HG03108 (cell line): ENCODE results near the gene POU2F3.

Experiments
- ATAC-seq: cut with Tn5 transposase; IDR thresholded peaks from one replicate; pipeline ENCODE4 v1.9.1; 2021; ENCODE audit warnings: moderate library complexity; ENCODE audit not compliant: unreplicated experiment

Gene POU2F3

DNA sequence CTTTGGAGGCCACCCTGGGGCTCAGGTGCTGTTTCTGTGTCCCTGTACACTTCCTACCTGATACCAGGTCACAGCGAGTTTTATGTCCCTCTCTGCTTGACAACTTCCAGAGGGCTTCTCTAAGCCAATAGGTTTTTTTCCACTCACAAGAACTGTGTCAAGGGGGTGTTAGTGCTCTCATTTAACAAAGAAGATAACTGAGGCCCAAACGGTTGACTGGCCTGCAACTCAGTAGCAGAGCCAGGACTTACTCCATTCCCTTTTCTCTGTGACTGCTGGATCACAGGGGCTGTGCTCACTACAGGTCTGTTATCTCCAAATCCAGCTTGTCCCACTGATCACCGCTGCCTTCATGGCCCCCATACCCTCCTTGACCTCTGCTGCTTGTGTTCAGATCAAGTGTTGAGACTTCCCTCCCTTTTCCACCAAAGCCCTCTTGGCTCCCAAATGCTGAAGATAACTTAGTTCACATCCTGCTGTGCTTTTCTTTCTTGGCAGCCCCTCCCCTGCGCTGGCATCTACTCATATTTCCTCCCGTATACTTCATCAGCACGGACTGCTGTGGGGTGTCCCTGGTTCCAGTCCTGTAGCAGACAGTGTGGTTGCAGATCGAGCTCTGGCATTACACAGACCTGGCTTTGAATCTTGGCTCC is 41.3 kb downstream of the POU2F3 start:
- ATAC-seq: no peak

GRCh38 chr11:120283124-120283523 is 43.2 kb downstream of the POU2F3 start:
- ATAC-seq: no peak

DNA sequence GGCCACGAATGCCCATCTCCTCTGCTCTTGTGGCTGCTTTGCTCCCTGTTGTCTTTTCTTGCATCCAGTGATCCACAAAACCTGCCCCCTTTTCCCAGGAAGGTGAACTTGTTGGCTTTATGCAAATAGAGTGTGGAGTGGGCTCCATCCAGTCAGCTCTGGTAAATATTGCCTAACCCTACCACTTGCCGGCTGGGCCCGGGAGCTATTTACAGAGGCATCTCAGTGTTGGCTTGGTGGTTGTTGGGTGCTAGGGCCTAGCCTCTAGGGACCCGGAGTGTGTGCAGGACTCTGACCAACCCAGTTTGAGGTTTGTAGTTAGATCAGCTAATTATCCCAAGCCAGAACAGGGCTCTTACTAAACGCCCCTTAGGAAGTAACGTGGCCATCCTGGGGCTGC is 44.3 kb downstream of the POU2F3 start:
- ATAC-seq: no peak

DNA sequence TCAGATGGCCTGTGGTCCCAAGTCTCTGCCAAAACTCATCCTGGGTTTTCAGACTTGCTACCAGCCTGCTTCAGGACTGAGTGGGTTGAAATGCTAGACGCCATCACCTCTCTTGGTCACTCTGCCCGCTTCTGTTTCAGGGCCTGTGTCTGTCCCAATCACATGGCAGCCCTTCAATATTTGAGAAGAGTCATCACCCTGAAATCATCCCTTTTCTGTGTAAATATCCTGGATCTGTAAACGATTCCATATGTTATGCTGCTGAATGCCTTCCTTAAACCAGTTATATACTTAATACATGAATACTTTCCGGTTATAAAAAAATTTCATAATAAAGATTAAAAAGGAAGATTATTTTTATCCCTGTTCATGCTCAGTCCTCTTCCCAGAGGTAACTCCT is 45.3 kb downstream of the POU2F3 start:
- no peak for ATAC-seq

DNA sequence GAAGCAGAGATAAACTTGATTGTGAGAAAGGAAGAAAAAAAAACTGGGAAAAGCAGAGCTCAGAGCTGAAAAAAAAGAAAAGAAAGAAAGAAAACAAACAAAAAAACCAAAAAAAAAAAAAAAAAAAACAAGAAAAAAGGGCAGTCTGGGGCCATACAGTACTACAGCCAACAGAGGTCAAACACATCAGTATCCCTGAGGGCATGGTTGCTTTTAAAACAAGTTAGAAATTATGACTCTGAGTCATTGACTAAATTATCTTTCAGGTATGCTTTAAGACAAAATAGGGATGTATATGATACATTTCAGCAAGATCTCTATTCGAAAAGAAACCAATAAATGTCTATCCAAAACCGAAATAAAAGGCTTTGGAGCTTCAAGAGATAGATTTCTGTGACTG is 48.1 kb downstream of the POU2F3 start:
- ATAC-seq: no peak

DNA sequence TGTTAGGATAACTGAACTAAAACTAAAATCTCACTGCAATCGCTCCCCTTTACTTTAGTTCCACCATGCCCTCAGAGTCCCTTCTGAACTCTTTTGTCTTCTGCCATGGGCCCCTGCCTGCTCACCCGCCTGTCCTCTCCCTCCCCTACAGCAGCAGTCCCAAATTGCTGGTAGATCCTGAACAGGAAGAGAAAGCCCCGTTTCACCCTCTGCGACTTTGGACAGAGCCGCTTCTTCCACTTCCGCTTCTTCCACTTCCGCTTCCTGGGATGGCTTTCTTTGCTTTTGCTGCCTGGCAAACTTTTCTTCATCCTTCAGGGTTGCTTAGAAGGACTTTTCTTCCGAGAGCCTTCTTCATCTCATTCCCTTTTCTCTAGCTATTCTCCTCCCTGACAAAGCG is 49.5 kb downstream of the POU2F3 start:
- ATAC-seq: no peak

DNA sequence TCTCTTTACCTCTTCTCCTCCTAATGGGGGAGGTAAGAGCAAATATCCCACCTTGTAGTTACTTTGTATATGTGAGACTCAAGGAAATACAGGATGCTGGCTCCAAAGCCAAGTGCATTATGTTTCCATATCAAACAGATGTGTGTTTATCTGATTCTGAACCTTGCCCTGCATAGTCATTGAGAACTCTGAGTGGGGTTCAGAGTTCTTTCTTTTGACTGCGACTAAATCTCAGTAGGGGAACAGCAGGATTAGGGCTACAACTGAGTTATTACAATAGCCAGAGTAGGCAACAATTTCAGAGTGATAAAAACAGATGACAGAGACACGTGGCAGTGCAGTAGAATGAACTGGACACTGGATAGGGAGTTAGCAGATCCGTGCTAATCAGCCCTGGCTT is 51.0 kb downstream of the POU2F3 start:
- no peak for ATAC-seq

DNA sequence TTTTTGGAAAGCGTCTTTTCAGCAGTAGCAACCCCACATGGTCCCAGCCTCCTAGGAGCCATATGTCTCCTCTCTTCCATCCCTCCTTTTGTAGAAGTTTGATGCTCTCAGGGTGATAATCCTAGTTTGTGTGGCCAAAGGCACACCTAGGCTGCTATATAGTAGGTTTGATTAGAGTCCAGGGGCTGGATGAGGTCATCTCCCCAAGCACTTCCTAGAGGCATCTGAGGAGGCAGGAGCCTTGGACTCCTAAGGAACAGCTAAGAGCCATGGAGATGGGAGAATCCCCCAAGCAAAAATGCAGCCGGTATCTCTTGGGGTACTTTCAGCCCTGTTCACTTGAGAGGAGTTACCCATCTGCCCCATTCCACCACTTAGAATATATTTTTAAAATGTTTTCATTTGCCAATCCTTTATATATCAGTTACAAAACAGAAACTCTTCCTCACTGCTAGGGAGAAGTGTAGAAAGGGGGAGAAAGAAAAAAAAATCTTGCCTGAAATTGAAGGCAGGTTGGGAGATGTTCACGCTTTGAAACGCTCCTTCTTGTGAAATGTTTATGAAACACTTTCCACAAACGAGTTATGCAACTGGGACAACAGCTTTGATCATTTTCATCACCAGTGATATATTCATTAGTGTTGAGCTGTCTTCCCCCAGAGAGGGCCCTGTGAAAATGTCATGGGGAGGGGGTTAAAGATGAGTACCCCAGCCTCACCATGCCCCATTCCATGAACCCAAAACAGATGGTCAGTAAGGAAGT is 53.3 kb downstream of the POU2F3 start:
- ATAC-seq: no peak

DNA sequence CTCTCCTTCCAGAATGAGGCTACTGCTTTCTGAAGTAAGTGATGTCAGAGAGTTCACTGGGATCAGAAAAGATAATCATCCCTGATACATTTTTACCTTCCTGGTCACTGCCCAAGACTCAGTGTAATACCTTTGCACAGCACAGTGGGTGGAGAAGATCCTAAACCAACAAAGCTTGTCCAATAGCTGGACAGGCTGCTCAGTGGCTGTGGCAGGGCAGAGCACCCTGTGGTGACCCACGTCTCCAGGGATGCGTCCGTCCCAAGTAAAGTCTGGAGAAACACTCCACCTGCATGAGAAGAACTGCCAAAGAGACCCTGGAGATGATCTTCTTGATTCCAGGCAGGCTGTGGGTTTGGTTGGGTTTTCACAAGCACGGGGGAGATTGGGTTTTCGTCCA is 54.2 kb downstream of the POU2F3 start:
- no peak for ATAC-seq

DNA sequence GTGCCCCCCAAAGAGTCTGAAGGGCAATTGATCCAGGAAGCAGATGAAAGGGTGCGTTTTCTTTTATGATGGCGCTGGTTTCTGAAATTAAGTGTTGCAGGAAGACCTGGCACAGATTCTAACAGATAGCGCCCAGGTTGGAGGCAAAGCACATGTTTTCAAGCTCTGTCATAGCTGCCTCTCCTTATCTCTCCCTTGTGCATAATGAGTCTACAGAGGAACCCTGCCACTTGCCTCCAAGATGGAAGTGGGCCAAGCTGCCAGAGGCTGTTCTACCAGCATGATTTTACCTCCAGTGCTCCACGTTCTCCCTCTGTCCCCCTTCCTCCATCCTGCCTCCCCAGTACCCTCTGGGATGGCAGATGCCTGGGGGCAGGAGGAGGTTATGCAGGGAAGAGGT is 55.2 kb downstream of the POU2F3 start:
- ATAC-seq: no peak

DNA sequence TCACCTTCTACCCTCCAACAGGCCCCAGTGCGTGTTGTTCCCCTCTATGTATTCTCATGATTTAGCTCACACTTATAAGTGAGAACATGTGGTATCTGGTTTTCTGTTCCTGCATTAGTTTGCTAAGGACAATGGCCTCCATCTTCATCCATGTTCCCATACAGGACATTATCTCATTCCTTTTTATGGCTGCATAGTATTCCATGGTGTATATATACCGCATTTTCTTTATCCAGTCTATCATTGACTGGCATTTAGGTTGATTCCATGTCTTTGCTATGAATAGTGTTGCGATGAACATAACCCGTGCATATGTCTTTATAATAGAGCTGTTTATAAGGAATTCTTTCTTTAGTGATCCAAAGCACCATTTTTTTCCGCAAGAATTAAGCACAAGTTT is 56.6 kb downstream of the POU2F3 start:
- no peak for ATAC-seq

DNA sequence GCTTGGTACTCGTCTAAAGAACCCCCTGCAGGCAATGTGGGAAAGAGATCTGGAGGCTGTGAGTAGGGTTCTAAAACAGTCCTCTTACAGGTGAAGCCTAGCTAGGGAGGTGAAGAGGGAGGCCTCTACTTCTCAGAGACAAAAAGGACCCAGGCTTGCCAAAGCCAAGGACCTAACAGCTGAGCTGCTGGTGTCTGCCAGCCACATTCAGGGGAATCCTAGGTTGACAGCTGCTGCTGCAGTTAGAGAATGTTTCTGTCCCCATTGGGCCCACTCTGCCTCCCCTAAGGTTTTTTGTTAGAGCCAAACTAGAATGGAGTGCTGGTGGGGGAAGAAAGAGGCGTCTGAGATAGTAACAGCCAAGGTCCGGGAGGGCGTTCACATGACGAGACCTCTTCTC is 58.5 kb downstream of the POU2F3 start:
- no peak for ATAC-seq

GRCh38 chr11:120302001-120302805 is 62.3 kb downstream of the POU2F3 start:
- no peak for ATAC-seq

DNA sequence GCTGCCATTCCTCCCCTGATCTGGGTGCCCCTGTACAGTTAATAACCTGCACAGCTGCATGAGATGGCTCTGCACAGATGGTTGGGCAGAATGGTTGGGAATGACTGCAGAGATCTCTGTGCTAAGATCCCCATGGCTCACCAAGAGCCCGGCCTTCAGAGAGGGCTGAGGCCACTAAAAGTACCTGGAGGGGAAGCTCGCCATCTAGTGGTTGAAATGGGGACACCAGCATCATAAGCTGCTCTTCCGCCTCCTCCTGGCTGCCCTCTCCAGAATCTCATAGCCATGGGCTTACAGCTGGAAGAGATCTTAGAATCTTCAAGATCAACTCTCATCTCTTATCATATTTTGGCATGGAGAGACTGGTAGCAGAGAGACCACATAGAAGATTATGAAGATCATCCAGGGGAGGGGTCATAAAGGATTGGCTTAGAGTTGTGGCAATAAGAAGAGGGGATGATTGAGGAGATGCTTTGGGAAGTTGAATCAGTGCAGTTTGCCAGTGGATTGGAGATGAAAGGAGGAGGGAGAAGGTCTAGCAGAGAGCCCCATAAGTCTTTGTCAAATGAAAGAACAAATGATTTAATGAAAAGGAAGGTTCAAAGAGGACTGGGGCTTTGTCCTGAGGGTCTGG is 63.2 kb downstream of the POU2F3 start:
- ATAC-seq: no peak

- no peak for ATAC-seq
These were observed 64.6 kb downstream of the POU2F3 start for GRCh38 chr11:120304526-120304925.

DNA sequence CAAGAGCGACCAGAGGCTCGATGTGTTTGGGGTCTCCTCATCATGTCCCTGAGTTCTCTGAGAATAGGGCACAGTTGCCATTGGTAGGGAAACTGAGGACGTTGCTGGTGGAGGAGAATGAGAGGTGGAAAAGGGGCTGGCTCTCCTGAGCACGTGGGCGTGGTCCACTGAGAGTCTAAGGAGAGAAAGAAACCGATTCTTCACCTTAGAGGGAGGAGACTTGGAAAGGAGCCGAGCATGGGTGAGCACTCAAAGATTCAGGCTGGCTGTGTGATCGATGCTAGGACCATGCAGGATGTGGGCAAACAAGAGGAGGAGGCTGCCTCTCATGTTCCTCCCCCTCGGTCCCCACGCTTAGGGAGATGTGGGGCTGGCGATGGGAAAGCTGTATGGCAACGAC is 65.3 kb downstream of the POU2F3 start:
- ATAC-seq: no peak

DNA sequence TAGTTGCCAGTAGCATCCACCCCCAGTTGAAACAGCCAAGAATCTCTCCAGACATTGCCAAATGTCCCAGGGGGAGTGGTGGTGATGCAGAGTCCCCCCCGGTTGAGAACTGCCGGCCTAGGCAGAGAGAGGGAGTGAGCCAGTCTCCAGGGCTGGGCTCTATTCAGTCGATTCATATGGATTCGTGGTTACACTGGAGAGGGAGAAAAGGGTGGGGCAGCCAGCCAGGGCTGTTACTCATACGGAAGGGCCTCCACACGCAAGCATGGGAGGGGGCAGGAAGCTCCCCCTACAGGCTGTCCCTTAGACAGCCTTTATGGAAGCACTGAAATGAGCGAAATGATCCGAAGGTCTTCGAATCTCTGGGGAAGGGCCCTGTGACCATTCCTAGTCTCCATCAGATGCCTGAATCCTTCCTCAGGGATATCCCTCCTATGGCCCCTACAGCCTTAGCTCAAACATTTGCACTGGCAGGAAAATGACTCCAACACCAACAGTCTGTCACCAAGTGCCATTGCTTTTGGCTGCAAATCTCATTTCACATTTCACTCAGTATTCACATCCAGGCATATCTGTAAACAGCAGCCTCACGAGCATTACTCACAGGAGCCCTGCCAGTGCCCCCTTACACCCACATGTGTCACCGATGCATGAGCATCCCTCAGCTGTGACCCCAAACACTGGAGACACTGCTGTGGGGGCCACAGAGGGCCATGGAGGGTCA is 66.7 kb downstream of the POU2F3 start:
- no peak for ATAC-seq

DNA sequence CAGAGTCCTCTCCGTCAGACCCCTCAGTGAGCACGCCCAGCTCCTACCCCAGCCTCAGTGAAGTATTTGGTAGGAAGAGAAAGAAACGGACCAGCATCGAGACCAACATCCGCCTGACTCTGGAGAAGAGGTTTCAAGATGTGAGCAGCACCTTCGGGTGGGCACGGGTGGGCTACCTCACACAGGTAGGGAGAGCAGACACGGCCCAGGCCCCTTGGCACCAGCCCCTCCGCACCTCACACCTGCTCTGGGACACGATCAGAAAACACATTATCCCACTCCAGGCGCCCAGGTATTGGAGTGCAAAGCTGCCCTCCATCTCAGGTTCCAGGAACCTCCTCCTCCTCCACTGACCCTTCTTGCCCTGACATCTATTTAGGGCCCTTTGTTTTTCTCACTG is 67.5 kb downstream of the POU2F3 start:
- no peak for ATAC-seq

- ATAC-seq: no peak
These were observed 68.1 kb downstream of the POU2F3 start for GRCh38 chr11:120308081-120308480.

GRCh38 chr11:120310870-120311269 is 70.9 kb downstream of the POU2F3 start:
- no peak for ATAC-seq

GRCh38 chr11:120314861-120315260 is 74.9 kb downstream of the POU2F3 start:
- no peak for ATAC-seq
